GM21737 (cell line): Measurements from ENCODE around the gene SLC4A11.
"Not testable (repeated sequence)": the region's sequence is repeated elsewhere in the genome, so short reads cannot be mapped to it uniquely, and the experiment has no call there.

Source experiments
- ATAC-seq: cut with Tn5 transposase; IDR thresholded peaks from one replicate; pipeline ENCODE4 v1.9.1; 2021; ENCODE audit warnings: mild to moderate bottlenecking, moderate library complexity; ENCODE audit not compliant: unreplicated experiment

The SLC4A11 gene

GRCh38 chr20:3204124-3204794, 34.7 kb downstream of the SLC4A11 start, which contains the start of gene DDRGK1:
DDRGK1 (minus strand) TSS chr20:3204682; CDS start chr20:3204627, 55 bp downstream.
- peak; percentile 69 for ATAC-seq

- ATAC-seq = peak; percentile 2
Measured at GRCh38 chr20:3203315-3204123, 35.5 kb downstream of the SLC4A11 start.

- ATAC-seq = no peak
Measured at GRCh38 chr20:3202965-3203314, 36.0 kb downstream of the SLC4A11 start.

- ATAC-seq = no peak
Measured at GRCh38 chr20:3199976-3200755, 38.8 kb downstream of the SLC4A11 start.

- no peak for ATAC-seq
Measured at GRCh38 chr20:3199206-3199605, 39.8 kb downstream of the SLC4A11 start.

GRCh38 chr20:3195590-3196237, 43.3 kb downstream of the SLC4A11 start:
- ATAC-seq = no peak

- no peak for ATAC-seq
Measured at GRCh38 chr20:3194617-3195280, 44.2 kb downstream of the SLC4A11 start.

GRCh38 chr20:3193806-3194616, 45.0 kb downstream of the SLC4A11 start:
- ATAC-seq = no peak

GRCh38 chr20:3192226-3193015, 46.6 kb downstream of the SLC4A11 start:
- no peak for ATAC-seq

GRCh38 chr20:3190681-3191111, 48.3 kb downstream of the SLC4A11 start:
- ATAC-seq = no peak

- no peak for ATAC-seq
Measured at GRCh38 chr20:3189561-3190131, 49.3 kb downstream of the SLC4A11 start.

- no peak for ATAC-seq
Measured at GRCh38 chr20:3188823-3189413, 50.1 kb downstream of the SLC4A11 start.

- ATAC-seq = not testable (repeated sequence)
Measured at GRCh38 chr20:3187861-3188260, 51.1 kb downstream of the SLC4A11 start.

- ATAC-seq = no peak
Measured at GRCh38 chr20:3183896-3184612, 54.9 kb downstream of the SLC4A11 start.

- ATAC-seq = not testable (repeated sequence)
Measured at GRCh38 chr20:3182429-3182828, 56.6 kb downstream of the SLC4A11 start.

- no peak for ATAC-seq
Measured at GRCh38 chr20:3181270-3181669, 57.7 kb downstream of the SLC4A11 start.

- no peak for ATAC-seq
Measured at GRCh38 chr20:3180319-3180718, 58.7 kb downstream of the SLC4A11 start.
